D721Med (cell line): ENCODE data around the gene PPP6C.

Experiments used
- DNase-seq: peaks from one replicate; pipeline ENCODE4 v3.0.0; 2011; ENCODE audit warnings: low spot score; ENCODE audit not compliant: insufficient read length
- FAIRE-seq: peaks from 2 replicates; lab custom pipeline; 2011; peaks lifted over from hg19 to GRCh38; lab: Jason Lieb, UNC
- TF ChIP-seq, protein P1 (sequence below): IDR thresholded peaks from 2 replicates; pipeline ENCODE4 v1.5.1; 2012; ENCODE audit warnings: mild to moderate bottlenecking, control low read depth; ENCODE audit not compliant: insufficient read depth; ENCODE audit errors: missing control alignments

Gene PPP6C

GRCh38 chr9:125156551-125156950 lies 33.1 kb downstream of the PPP6C start:
- no peak for FAIRE-seq
- TF ChIP-seq, protein P1, sequence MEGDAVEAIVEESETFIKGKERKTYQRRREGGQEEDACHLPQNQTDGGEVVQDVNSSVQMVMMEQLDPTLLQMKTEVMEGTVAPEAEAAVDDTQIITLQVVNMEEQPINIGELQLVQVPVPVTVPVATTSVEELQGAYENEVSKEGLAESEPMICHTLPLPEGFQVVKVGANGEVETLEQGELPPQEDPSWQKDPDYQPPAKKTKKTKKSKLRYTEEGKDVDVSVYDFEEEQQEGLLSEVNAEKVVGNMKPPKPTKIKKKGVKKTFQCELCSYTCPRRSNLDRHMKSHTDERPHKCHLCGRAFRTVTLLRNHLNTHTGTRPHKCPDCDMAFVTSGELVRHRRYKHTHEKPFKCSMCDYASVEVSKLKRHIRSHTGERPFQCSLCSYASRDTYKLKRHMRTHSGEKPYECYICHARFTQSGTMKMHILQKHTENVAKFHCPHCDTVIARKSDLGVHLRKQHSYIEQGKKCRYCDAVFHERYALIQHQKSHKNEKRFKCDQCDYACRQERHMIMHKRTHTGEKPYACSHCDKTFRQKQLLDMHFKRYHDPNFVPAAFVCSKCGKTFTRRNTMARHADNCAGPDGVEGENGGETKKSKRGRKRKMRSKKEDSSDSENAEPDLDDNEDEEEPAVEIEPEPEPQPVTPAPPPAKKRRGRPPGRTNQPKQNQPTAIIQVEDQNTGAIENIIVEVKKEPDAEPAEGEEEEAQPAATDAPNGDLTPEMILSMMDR: no peak

DNA sequence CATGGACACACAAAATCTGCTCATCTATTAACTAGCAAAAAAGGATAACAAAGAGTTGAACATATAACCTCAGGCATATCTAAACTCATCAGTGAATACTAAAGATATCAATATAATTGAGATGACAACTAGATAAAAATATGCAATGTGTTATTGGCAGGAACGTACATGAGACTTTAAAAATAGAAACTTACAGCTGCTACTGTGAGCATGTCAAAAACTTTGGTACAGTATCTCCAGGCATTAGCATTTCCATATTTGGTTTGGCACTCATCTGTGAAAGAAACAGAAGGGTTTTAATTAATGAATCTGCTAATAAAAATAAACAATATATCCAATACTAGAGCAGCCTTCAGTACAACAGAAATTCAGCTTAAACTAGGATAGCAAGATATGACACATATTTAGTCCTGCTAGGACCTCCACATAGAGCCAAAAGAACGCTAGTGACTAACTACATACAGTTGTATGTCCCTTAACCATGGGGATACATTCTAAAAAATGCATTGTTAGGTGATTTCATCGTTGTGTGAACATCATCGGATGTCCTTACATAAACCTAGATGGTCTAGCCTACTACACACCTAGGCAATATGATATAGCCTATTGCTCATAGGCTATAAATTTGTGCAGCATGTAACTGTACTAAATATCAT lies 35.8 kb downstream of the PPP6C start:
- TF ChIP-seq, protein P1: no peak
- DNase-seq (no peak), FAIRE-seq (no peak)

More at GRCh38 chr9:125156551-125156950, 33.1 kb downstream of the PPP6C start:
- no peak for DNase-seq

- TF ChIP-seq, protein P1: no peak
- no peak for FAIRE-seq
- no peak for DNase-seq
Observed at GRCh38 chr9:125151730-125152129, 37.9 kb downstream of the PPP6C start.

- DNase-seq: no peak
- FAIRE-seq: no peak
- TF ChIP-seq, protein P1: no peak
Observed at GRCh38 chr9:125150349-125151245, 39.0 kb downstream of the PPP6C start.

GRCh38 chr9:125147401-125147951 lies 42.1 kb downstream of the PPP6C start:
- DNase-seq: no peak

GRCh38 chr9:125146247-125146646 lies 43.4 kb downstream of the PPP6C start:
- TF ChIP-seq, protein P1: no peak
- no peak for FAIRE-seq
- DNase-seq: no peak

More at GRCh38 chr9:125147401-125147951, 42.1 kb downstream of the PPP6C start:
- no peak for FAIRE-seq
- TF ChIP-seq, protein P1: no peak

DNA sequence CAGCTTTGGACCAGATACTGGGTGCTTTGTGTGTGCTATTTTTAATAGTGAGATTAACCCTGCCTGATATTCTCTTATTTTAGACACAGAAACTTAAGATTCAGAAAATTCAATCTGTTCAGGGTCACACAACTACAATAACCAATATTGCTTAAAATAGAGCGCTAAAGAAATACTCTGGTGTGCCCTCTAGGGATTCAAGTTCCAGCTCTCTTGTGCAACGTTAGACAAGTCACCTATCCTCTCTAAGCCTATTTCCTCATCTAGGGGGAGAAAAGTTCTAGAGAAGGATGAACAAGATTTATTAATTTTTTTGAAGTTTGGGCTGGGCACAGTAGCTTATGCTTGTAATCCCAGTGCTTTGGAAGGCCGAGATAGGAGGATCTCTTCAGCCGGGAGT lies 44.2 kb downstream of the PPP6C start:
- FAIRE-seq (no peak), DNase-seq (no peak)
- TF ChIP-seq, protein P1: no peak
